Activated T-helper 1 cell treated with anti-CD3 and anti-CD28 coated beads, Interleukin-12 subunit alpha, Interleukin-12 subunit beta, Interleukin-2, Interleukin-4 antibody, amounts not matched to agents 30 ng/mL and 10 ng/mL and 1 ng/mL, durations not matched to agents 14 hours and 24 hours and 36 hours (primary cell): Measurements from ENCODE around the gene ATP5F1B. TPM values are rescaled to one million over a fixed set of nuclear protein-coding genes. Genes with fewer than 3 reads are reported as not detected.

Experiments
- DNase-seq: peaks from one replicate; pipeline ENCODE4 v3.0.0; 2021; ENCODE audit warnings: low spot score
- H3K27ac Mint-ChIP-seq: one replicate; pipeline ENCODE4 v1.8.0; 2021; ENCODE audit warnings: mild to moderate bottlenecking, mixed read lengths
- H3K27me3 Mint-ChIP-seq: one replicate; pipeline ENCODE4 v1.8.0; 2022; ENCODE audit warnings: mild to moderate bottlenecking, moderate library complexity, mixed read lengths; ENCODE audit not compliant: insufficient read depth
- H3K36me3 Mint-ChIP-seq: one replicate; pipeline ENCODE4 v1.8.0; 2021; ENCODE audit warnings: low read depth, mixed read lengths
- H3K4me1 Mint-ChIP-seq: one replicate; pipeline ENCODE4 v1.8.0; 2021; ENCODE audit warnings: low read depth, mixed read lengths
- H3K4me3 Mint-ChIP-seq: one replicate; pipeline ENCODE4 v1.8.0; 2021; ENCODE audit warnings: mild to moderate bottlenecking, moderate library complexity, mixed read lengths
- H3K9me3 Mint-ChIP-seq: one replicate; pipeline ENCODE4 v1.8.0; 2021; ENCODE audit warnings: mixed read lengths
- intact Hi-C: fragments of 100-400 bp; cut with micrococcal nuclease; formaldehyde crosslinking; loops from one replicate; pipeline ENCODE4 v1.15.1; 2024
- total RNA-seq: library from RNA; stranded (reverse); gene quantifications from 2 replicates; pipeline ENCODE4 v1.2.3, GENCODE V29; 2022

Gene ATP5F1B
- total RNA-seq, 1 donor from 2014 or later: 716 TPM

- DNase-seq: no peak
- intact Hi-C loops: loop anchor here (1.0 to 10.0 kb wide), 5 partner anchors 40 to 1117 kb away; partner anchors contain the start of genes CDK4, MARCHF9, NAB2 and NACA
Measured at GRCh38 chr12:56637621-56638020, 8.2 kb downstream of the ATP5F1B start.

GRCh38 chr12:56636675-56637540 lies 8.9 kb downstream of the ATP5F1B start:
- no peaks in the 10 kb centered on the region for H3K27me3 Mint-ChIP-seq
- peaks cover 62% of the 10 kb centered on the region for H3K4me1 Mint-ChIP-seq
- H3K4me3 Mint-ChIP-seq: peak overlapping the region; percentile 98
- no peaks in the 10 kb centered on the region for H3K9me3 Mint-ChIP-seq
- H3K27ac Mint-ChIP-seq: peak overlapping the region; percentile 92
- intact Hi-C loops: loop anchor here (1.0 to 10.0 kb wide), 11 partner anchors 9 to 1118 kb away; partner anchors contain the start of genes CDK4, MARCHF9, NAB2 and NACA
- DNase-seq: peak; percentile 79
- peaks cover 33% of the 10 kb centered on the region for H3K36me3 Mint-ChIP-seq

More at GRCh38 chr12:56637621-56638020, 8.2 kb downstream of the ATP5F1B start:
- Mint-ChIP-seq H3K27me3 (no peaks in the 10 kb centered on the region), H3K4me1 (peaks cover 62% of the 10 kb centered on the region), H3K9me3 (no peaks in the 10 kb centered on the region), H3K4me3 (no peak overlapping the region), H3K27ac (peak overlapping the region; percentile 49), H3K36me3 (peaks cover 40% of the 10 kb centered on the region)

- peaks cover 29% of the 10 kb centered on the region for H3K36me3 Mint-ChIP-seq
- H3K4me1 Mint-ChIP-seq: peaks cover 69% of the 10 kb centered on the region
Measured at GRCh38 chr12:56635806-56636674, 9.7 kb downstream of the ATP5F1B start.

GRCh38 chr12:56634837-56635791 lies 10.7 kb downstream of the ATP5F1B start:
- Mint-ChIP-seq H3K27me3 (no peaks in the 10 kb centered on the region), H3K4me3 (peak overlapping the region; percentile 98), H3K9me3 (no peaks in the 10 kb centered on the region), H3K27ac (peak overlapping the region; percentile 92), H3K4me1 (peaks cover 78% of the 10 kb centered on the region), H3K36me3 (peaks cover 26% of the 10 kb centered on the region)
- DNase-seq: peak; percentile 64
- intact Hi-C loops: loop anchor here (2.0 to 10.0 kb wide), 5 partner anchors 303 to 1120 kb away; partner anchors contain the start of genes ARHGAP9, CDK4, MARCHF9 and NAB2

More at GRCh38 chr12:56635806-56636674, 9.7 kb downstream of the ATP5F1B start:
- DNase-seq: peak; percentile 62
- intact Hi-C loops: loop anchor here (1.0 to 10.0 kb wide), 11 partner anchors 8 to 1119 kb away; partner anchors contain the start of genes CDK4, MARCHF9, NAB2 and NACA
- H3K27me3 Mint-ChIP-seq: no peaks in the 10 kb centered on the region
- peak overlapping the region; percentile 92 for H3K27ac Mint-ChIP-seq
- H3K9me3 Mint-ChIP-seq: no peaks in the 10 kb centered on the region
- H3K4me3 Mint-ChIP-seq: peak overlapping the region; percentile 98

- intact Hi-C loops: loop anchor here (2.0 to 10.0 kb wide), 3 partner anchors 706 to 1120 kb away; partner anchors contain the start of genes ARHGAP9, CDK4 and MARCHF9
Measured at GRCh38 chr12:56634242-56634836, 11.4 kb downstream of the ATP5F1B start.

GRCh38 chr12:56633468-56634241 lies 12.1 kb downstream of the ATP5F1B start:
- H3K27me3 Mint-ChIP-seq: no peaks in the 10 kb centered on the region

More at GRCh38 chr12:56634242-56634836, 11.4 kb downstream of the ATP5F1B start:
- Mint-ChIP-seq H3K4me3 (peak overlapping the region; percentile 94), H3K9me3 (no peaks in the 10 kb centered on the region), H3K36me3 (peaks cover 20% of the 10 kb centered on the region), H3K27ac (peak overlapping the region; percentile 88), H3K27me3 (no peaks in the 10 kb centered on the region), H3K4me1 (peaks cover 79% of the 10 kb centered on the region)
- DNase-seq: no peak

GRCh38 chr12:56632701-56633467 lies 12.9 kb downstream of the ATP5F1B start:
- no peaks in the 10 kb centered on the region for H3K27me3 Mint-ChIP-seq
- peak overlapping the region; percentile 46 for H3K27ac Mint-ChIP-seq
- peaks cover 90% of the 10 kb centered on the region for H3K4me1 Mint-ChIP-seq
- intact Hi-C loops: loop anchor here (5.0 to 10.0 kb wide), 2 partner anchors 844 to 1122 kb away; partner anchors contain the start of genes ARHGAP9, CDK4 and MARCHF9
- H3K9me3 Mint-ChIP-seq: no peaks in the 10 kb centered on the region
- no peak for DNase-seq
- H3K36me3 Mint-ChIP-seq: peaks cover 17% of the 10 kb centered on the region
- peak overlapping the region; percentile 94 for H3K4me3 Mint-ChIP-seq

More at GRCh38 chr12:56633468-56634241, 12.1 kb downstream of the ATP5F1B start:
- Mint-ChIP-seq H3K4me3 (peak overlapping the region; percentile 94), H3K36me3 (peaks cover 18% of the 10 kb centered on the region), H3K27ac (peak overlapping the region; percentile 88), H3K4me1 (peaks cover 86% of the 10 kb centered on the region), H3K9me3 (no peaks in the 10 kb centered on the region)
- intact Hi-C loops: loop anchor here (2.0 to 10.0 kb wide), 3 partner anchors 705 to 1121 kb away; partner anchors contain the start of genes ARHGAP9, CDK4 and MARCHF9
- no peak for DNase-seq

GRCh38 chr12:56631790-56632700 lies 13.7 kb downstream of the ATP5F1B start:
- peak overlapping the region; percentile 94 for H3K4me3 Mint-ChIP-seq
- H3K27me3 Mint-ChIP-seq: no peaks in the 10 kb centered on the region
- no peaks in the 10 kb centered on the region for H3K9me3 Mint-ChIP-seq
- H3K4me1 Mint-ChIP-seq: peaks cover 81% of the 10 kb centered on the region
- H3K27ac Mint-ChIP-seq: peak overlapping the region; percentile 83
- intact Hi-C loops: loop anchor here (2.0 to 10.0 kb wide), 3 partner anchors 15 to 1123 kb away; partner anchors contain the start of genes ARHGAP9, CDK4 and MARCHF9
- peaks cover 10% of the 10 kb centered on the region for H3K36me3 Mint-ChIP-seq
- peak; percentile 58 for DNase-seq

GRCh38 chr12:56630180-56630632 lies 15.6 kb downstream of the ATP5F1B start, which contains the start of gene BAZ2A:
BAZ2A (minus strand) TSS chr12:56630326; CDS start chr12:56617530, 12,796 bp downstream.
- Mint-ChIP-seq H3K27me3 (no peaks in the 10 kb centered on the region), H3K4me1 (peaks cover 72% of the 10 kb centered on the region), H3K27ac (peak within 1 kb of the TSS; percentile 89), H3K9me3 (no peaks in the 10 kb centered on the region), H3K36me3 (peaks cover 21% of the 10 kb centered on the region), H3K4me3 (peak within 1 kb of the TSS; percentile 97)
- intact Hi-C loops: loop anchor here (2.0 to 10.0 kb wide), 3 partner anchors 17 to 1125 kb away; partner anchors contain the start of genes ARHGAP9, CDK4 and MARCHF9
- peak; percentile 85 for DNase-seq
